Smooth muscle cell (in vitro differentiated cells): ENCODE data around the gene OBSL1. TPM values are rescaled to one million over a fixed set of nuclear protein-coding genes. Genes with fewer than 3 reads are reported as not detected.

Experiments
- DNase-seq: peaks from one replicate; lab custom pipeline; 2025; ENCODE audit not compliant: unreplicated experiment; lab: John Stamatoyannopoulos, UW
- H2AFZ ChIP-seq: fragments of 200-600 bp; sonication (generic); 2 replicates; pipeline ENCODE4 v1.6.0; 2016; ENCODE audit warnings: antibody characterized with exemption, low read depth, mild to moderate bottlenecking
- H3F3A ChIP-seq: fragments of 200-600 bp; sonication (generic); 2 replicates; pipeline ENCODE4 v1.6.0; 2017; ENCODE audit warnings: antibody characterized with exemption, low read depth
- H3K27ac ChIP-seq: fragments of 200-600 bp; sonication (generic); 2 replicates; pipeline ENCODE4 v1.5.1; 2016; ENCODE audit warnings: low read depth, mild to moderate bottlenecking
- H3K27me3 ChIP-seq: fragments of 200-600 bp; sonication (generic); 2 replicates; pipeline ENCODE4 v1.6.1; 2016; ENCODE audit warnings: low read depth, mild to moderate bottlenecking
- H3K36me3 ChIP-seq: fragments of 200-600 bp; sonication (generic); 2 replicates; pipeline ENCODE4 v1.5.1; 2016; ENCODE audit warnings: low read depth
- H3K4me1 ChIP-seq: fragments of 200-600 bp; sonication (generic); 2 replicates; pipeline ENCODE4 v1.5.1; 2016; ENCODE audit warnings: low read depth
- H3K4me2 ChIP-seq: fragments of 200-600 bp; sonication (generic); 2 replicates; pipeline ENCODE4 v1.6.0; 2016; ENCODE audit warnings: mild to moderate bottlenecking
- H3K4me3 ChIP-seq: fragments of 200-600 bp; sonication (generic); 2 replicates; pipeline ENCODE4 v1.5.1; 2016; ENCODE audit warnings: mild to moderate bottlenecking
- H3K79me2 ChIP-seq: fragments of 200-600 bp; sonication (generic); 2 replicates; pipeline ENCODE4 v1.6.0; 2016; ENCODE audit warnings: low read depth, mild to moderate bottlenecking
- H3K9ac ChIP-seq: fragments of 200-600 bp; sonication (generic); 2 replicates; pipeline ENCODE4 v1.6.0; 2016; ENCODE audit warnings: low read depth
- H3K9me3 ChIP-seq: fragments of 200-600 bp; sonication (generic); replicated peaks from 2 replicates; pipeline ENCODE4 v1.5.1; 2016; ENCODE audit warnings: low read depth
- H4K20me1 ChIP-seq: fragments of 200-600 bp; sonication (generic); 2 replicates; pipeline ENCODE4 v1.6.0; 2016; ENCODE audit warnings: low read depth
- WGBS: methylation state at CpG from one replicate; pipeline ENCODE4 v1.1.7; 2016; ENCODE audit warnings: low lambda C conversion rate; 5-methylcytosine and 5-hydroxymethylcytosine counted together
- polyA plus RNA-seq: library from polyadenylated mRNA; unstranded; fragments of >200 nt; fragmentation: Nextera tagmentation; extraction: Ambion mirVana; gene quantifications from 2 replicates; pipeline ENCODE4 v1.2.1, GENCODE V29; 2016
- total RNA-seq: library from RNA; depleted of rRNA; stranded (reverse); fragments of >200 nt; gene quantifications from 2 replicates; pipeline ENCODE4 v1.2.3, GENCODE V29; 2014
- TF ChIP-seq, protein P1 (sequence below): fragments of 200-600 bp; sonication (generic); IDR thresholded peaks from 2 replicates; pipeline ENCODE4 v1.5.1; 2017; ENCODE audit warnings: borderline replicate concordance, mild to moderate bottlenecking, antibody characterized with exemption; ENCODE audit not compliant: insufficient read depth, poor library complexity, severe bottlenecking

Gene OBSL1
- total and polyA plus RNA-seq, 2 experiments from 2014 or later: 51.1 to 71.9 TPM

DNA sequence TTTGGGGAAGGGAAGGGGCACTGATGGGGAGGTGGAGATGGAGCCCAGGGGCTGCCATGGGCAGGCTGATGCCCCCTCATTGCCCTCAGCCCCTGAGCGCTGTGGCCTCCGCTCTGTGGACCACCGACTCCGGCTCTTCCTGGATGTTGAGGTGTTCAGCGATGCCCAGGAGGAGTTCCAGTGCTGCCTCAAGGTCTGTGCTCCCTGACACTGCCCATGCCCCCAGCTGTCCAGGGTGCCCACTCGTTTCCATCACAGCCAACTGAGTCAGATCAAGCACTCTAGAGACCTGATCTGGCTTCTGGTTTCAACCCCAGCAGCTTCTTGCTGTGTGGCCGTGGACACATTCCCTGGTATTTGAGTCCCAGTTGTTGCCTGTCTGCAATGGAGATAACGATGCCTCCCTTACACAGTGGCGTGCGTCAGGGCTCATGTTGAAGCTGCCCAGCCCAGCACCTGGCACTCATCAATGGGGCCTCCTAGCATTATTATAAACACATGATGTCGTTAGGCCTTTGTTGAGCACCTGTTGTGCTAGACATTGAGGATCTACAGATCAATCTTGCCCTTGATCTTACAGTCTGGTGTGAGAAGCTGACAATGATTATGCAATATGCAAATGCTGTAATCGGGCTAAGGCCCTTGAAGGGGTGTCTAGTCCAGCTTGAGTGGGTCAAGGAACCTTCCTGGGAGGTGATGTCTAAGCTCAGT, 40.7 kb upstream of the OBSL1 start:
- no peaks in the 10 kb centered on the region for H3K79me2 ChIP-seq
- H3F3A ChIP-seq: no peaks in the 10 kb centered on the region
- WGBS: 79% methylated on average over 12 of the region's 12 CpGs
- no peak overlapping the region for H3K4me2 ChIP-seq
- H3K4me1 ChIP-seq: no peaks in the 10 kb centered on the region
- H3K9ac ChIP-seq: no peak overlapping the region
- H3K4me3 ChIP-seq: no peak overlapping the region
- H3K27ac ChIP-seq: no peak overlapping the region
- H3K36me3 ChIP-seq: no peaks in the 10 kb centered on the region
- TF ChIP-seq, protein P1, sequence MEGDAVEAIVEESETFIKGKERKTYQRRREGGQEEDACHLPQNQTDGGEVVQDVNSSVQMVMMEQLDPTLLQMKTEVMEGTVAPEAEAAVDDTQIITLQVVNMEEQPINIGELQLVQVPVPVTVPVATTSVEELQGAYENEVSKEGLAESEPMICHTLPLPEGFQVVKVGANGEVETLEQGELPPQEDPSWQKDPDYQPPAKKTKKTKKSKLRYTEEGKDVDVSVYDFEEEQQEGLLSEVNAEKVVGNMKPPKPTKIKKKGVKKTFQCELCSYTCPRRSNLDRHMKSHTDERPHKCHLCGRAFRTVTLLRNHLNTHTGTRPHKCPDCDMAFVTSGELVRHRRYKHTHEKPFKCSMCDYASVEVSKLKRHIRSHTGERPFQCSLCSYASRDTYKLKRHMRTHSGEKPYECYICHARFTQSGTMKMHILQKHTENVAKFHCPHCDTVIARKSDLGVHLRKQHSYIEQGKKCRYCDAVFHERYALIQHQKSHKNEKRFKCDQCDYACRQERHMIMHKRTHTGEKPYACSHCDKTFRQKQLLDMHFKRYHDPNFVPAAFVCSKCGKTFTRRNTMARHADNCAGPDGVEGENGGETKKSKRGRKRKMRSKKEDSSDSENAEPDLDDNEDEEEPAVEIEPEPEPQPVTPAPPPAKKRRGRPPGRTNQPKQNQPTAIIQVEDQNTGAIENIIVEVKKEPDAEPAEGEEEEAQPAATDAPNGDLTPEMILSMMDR: no peak
- H3K27me3 ChIP-seq: no peaks in the 10 kb centered on the region
- no peaks in the 10 kb centered on the region for H3K9me3 ChIP-seq
- no peak for DNase-seq
- H4K20me1 ChIP-seq: no peaks in the 10 kb centered on the region
- H2AFZ ChIP-seq: no peak overlapping the region

- H3K4me2 ChIP-seq: no peak overlapping the region
Observed at GRCh38 chr2:219611306-219611705, 40.0 kb upstream of the OBSL1 start.

GRCh38 chr2:219609149-219609750, 37.9 kb upstream of the OBSL1 start:
- no peak for DNase-seq
- H3K27ac ChIP-seq: no peak overlapping the region
- no peak overlapping the region for H3K4me2 ChIP-seq
- H3K4me3 ChIP-seq: no peak overlapping the region
- H3K79me2 ChIP-seq: no peaks in the 10 kb centered on the region
- no peaks in the 10 kb centered on the region for H3K36me3 ChIP-seq
- no peak overlapping the region for H2AFZ ChIP-seq
- H4K20me1 ChIP-seq: no peaks in the 10 kb centered on the region
- H3K27me3 ChIP-seq: no peaks in the 10 kb centered on the region
- no peak overlapping the region for H3K9ac ChIP-seq
- TF ChIP-seq, protein P1: no peak
- H3K9me3 ChIP-seq: no peaks in the 10 kb centered on the region
- 96% methylated on average over 10 of the region's 13 CpGs for WGBS
- H3K4me1 ChIP-seq: no peaks in the 10 kb centered on the region
- no peaks in the 10 kb centered on the region for H3F3A ChIP-seq

More at GRCh38 chr2:219611306-219611705, 40.0 kb upstream of the OBSL1 start:
- no peak for DNase-seq
- WGBS: 96% methylated on average over 8 of the region's 9 CpGs
- Histone ChIP-seq H3K27ac (no peak overlapping the region), H3K9me3 (no peaks in the 10 kb centered on the region), H3K4me1 (no peaks in the 10 kb centered on the region), H3K79me2 (no peaks in the 10 kb centered on the region), H3F3A (no peaks in the 10 kb centered on the region), H4K20me1 (no peaks in the 10 kb centered on the region), H3K4me3 (no peak overlapping the region), H3K9ac (no peak overlapping the region), H3K27me3 (no peaks in the 10 kb centered on the region), H2AFZ (no peak overlapping the region), H3K36me3 (no peaks in the 10 kb centered on the region)
- TF ChIP-seq, protein P1: no peak
